HG02642 (cell line): ENCODE results near the gene AP3D1.
"Not testable (repeated sequence)": the region's sequence is repeated elsewhere in the genome, so short reads cannot be mapped to it uniquely, and the experiment has no call there.

Source experiments
- ATAC-seq: cut with Tn5 transposase; IDR thresholded peaks from one replicate; pipeline ENCODE4 v1.9.1; 2021; ENCODE audit warnings: mild to moderate bottlenecking; ENCODE audit not compliant: unreplicated experiment, poor library complexity

AP3D1 gene

GRCh38 chr19:2091926-2092525, 59.3 kb downstream of the AP3D1 start:
- ATAC-seq: not testable (repeated sequence)

GRCh38 chr19:2089727-2090053, 61.7 kb downstream of the AP3D1 start:
- peak; percentile 0 for ATAC-seq

GRCh38 chr19:2089001-2089711, 62.2 kb downstream of the AP3D1 start:
- no peak for ATAC-seq

- peak; percentile 14 for ATAC-seq
These were observed 63.7 kb downstream of the AP3D1 start for GRCh38 chr19:2087621-2088100.

- peak; percentile 19 for ATAC-seq
These were observed 64.4 kb downstream of the AP3D1 start for GRCh38 chr19:2086695-2087620.

- ATAC-seq: peak; percentile 40
These were observed 66.2 kb downstream of the AP3D1 start for GRCh38 chr19:2084993-2085720.

GRCh38 chr19:2083174-2083854, 68.1 kb downstream of the AP3D1 start:
- no peak for ATAC-seq

- no peak for ATAC-seq
These were observed 69.2 kb downstream of the AP3D1 start for GRCh38 chr19:2081873-2082810.

GRCh38 chr19:2080336-2080988, 70.9 kb downstream of the AP3D1 start:
- no peak for ATAC-seq

GRCh38 chr19:2079865-2080301, 71.5 kb downstream of the AP3D1 start:
- ATAC-seq: no peak

GRCh38 chr19:2079076-2079864, 72.1 kb downstream of the AP3D1 start:
- ATAC-seq: no peak

- no peak for ATAC-seq
These were observed 73.3 kb downstream of the AP3D1 start for GRCh38 chr19:2077833-2078619.

- ATAC-seq: no peak
These were observed 74.0 kb downstream of the AP3D1 start for GRCh38 chr19:2077398-2077797.

GRCh38 chr19:2076526-2076944, 74.8 kb downstream of the AP3D1 start:
- ATAC-seq: no peak

- no peak for ATAC-seq
These were observed 78.4 kb downstream of the AP3D1 start for GRCh38 chr19:2072757-2073551.
